ENCODE results near the gene LYSMD3. TPM values are rescaled to one million over a fixed set of nuclear protein-coding genes. Genes with fewer than 3 reads are reported as not detected.

LYSMD3 gene
- total and polyA plus RNA-seq, 9 of the 15 experiments (the other 6 are each of a cell fraction or from before 2014, with no cell fraction given): 9.5 to 42.3 (median 20.7) TPM

GRCh38 chr5:90533794-90534193 is 4.4 kb upstream of the LYSMD3 start:
- H3K79me2 ChIP-seq (ENCODE audit: control insufficient read depth, insufficient read depth, low read length): peaks cover 6% of the 10 kb centered on the region
- H3K36me3 ChIP-seq (ENCODE audit: control insufficient read depth, insufficient read depth, low read length): no peaks in the 10 kb centered on the region
- no peaks in the 10 kb centered on the region for H3K9me3 ChIP-seq (replicated peaks; ENCODE audit: control insufficient read depth, insufficient read depth, low read depth, low read length)
- intact Hi-C loops (cut with micrococcal nuclease): loop anchor here (5.0 to 10.0 kb wide), 3 partner anchors 54 to 329 kb away; no protein-coding TSS in a partner anchor
- no peaks in the 10 kb centered on the region for H3K27me3 ChIP-seq (ENCODE audit: control insufficient read depth in 2 of 2, insufficient read depth in 2 of 2, low read length in 2 of 2)
- ATAC-seq (peak; percentile 3; the same call in 1 of the 3 replicates), FAIRE-seq (no peak), DNase-seq (ENCODE audit: extremely low read depth in 1 of 4, low spot score in 3 of 4) (peak in 2 of 4 experiments; percentile 32 to 36)
- H3K9me1 ChIP-seq (ENCODE audit: control insufficient read depth, insufficient read depth, low read length): no peaks in the 10 kb centered on the region
- H3K27ac ChIP-seq (ENCODE audit: extremely low read depth, low read depth, low read length): no peak overlapping the region
- POLR2A ChIA-PET: no interaction called here
- BruUV-seq (replicated peaks): no TSS peak
- peak overlapping the region; percentile 21; the same call in 1 of the 2 replicates for H3K4me2 ChIP-seq (ENCODE audit: insufficient read depth, low read length)
- peak overlapping the region; percentile 54 for H2AFZ ChIP-seq (ENCODE audit: low read depth, low read length)
- H3K9ac ChIP-seq (ENCODE audit: insufficient read depth in 1 of 2, low read depth in 2 of 2, low read length in 2 of 2): no peak overlapping the region
- H3K4me3 ChIP-seq: no peak overlapping the region
- CTCF ChIA-PET (ENCODE audit: low intra/inter-chr PET ratio): no interaction called here
- WGBS (ENCODE audit: insufficient coverage, low coverage, missing lambda C conversion rate): 27% methylated on average over 3 of the region's 3 CpGs
- in situ Hi-C loops (cut with MboI): no loop called here
- no peaks in the 10 kb centered on the region for H4K20me1 ChIP-seq (replicated peaks; ENCODE audit: control insufficient read depth, insufficient read depth, low read length)
- peaks cover 4 to 11% of the 10 kb centered on the region in 2 experiments; a peak in 4 of 5 replicates for H3K4me1 ChIP-seq (replicated peaks in 1 of 2; ENCODE audit: control insufficient read depth in 2 of 2, insufficient read depth in 2 of 2, low read length in 2 of 2)
- TF ChIP-seq IRF9 (tag; IDR thresholded peaks at IDR 0.05) (no peak), NELFE (IDR thresholded peaks at IDR 0.05; ENCODE audit: insufficient read depth, insufficient read length) (no peak), MLLT1 (IDR thresholded peaks at IDR 0.05) (peak in 1 of 2 experiments; percentile 99; a peak in 2 of 4 replicates), L3MBTL2 (IDR thresholded peaks at IDR 0.05) (peak; percentile 51; the same call in 1 of the 2 replicates), FOXK2 (conservative IDR thresholded peaks at IDR 0.05 in 1 of 2, IDR thresholded peaks at IDR 0.05 in 1 of 2; ENCODE audit: low read depth in 2 of 2) (peak in 1 of 2 experiments; percentile 36; a peak in 1 of 4 replicates), ARNT (IDR thresholded peaks at IDR 0.05) (0 out of 4 replicates have a peak, but pooled peaks of 1 of the 2 experiments have one; percentile 30), ATF7 (IDR thresholded peaks at IDR 0.05) (peak; percentile 22; the same call in 1 of the 2 replicates), ZBTB17 (CRISPR knock-in tag; IDR thresholded peaks at IDR 0.05) (peak; percentile 99), NEUROD1 (IDR thresholded peaks at IDR 0.05; ENCODE audit: borderline replicate concordance, low read depth, low read length, partially characterized antibody) (no peak), CHD1 (IDR thresholded peaks at IDR 0.05; ENCODE audit: low read length) (no peak), EHMT2 (IDR thresholded peaks at IDR 0.05) (no peak), ZNF174 (CRISPR knock-in tag; IDR thresholded peaks at IDR 0.05) (no peak)
- TF ChIP-seq, protein P1, sequence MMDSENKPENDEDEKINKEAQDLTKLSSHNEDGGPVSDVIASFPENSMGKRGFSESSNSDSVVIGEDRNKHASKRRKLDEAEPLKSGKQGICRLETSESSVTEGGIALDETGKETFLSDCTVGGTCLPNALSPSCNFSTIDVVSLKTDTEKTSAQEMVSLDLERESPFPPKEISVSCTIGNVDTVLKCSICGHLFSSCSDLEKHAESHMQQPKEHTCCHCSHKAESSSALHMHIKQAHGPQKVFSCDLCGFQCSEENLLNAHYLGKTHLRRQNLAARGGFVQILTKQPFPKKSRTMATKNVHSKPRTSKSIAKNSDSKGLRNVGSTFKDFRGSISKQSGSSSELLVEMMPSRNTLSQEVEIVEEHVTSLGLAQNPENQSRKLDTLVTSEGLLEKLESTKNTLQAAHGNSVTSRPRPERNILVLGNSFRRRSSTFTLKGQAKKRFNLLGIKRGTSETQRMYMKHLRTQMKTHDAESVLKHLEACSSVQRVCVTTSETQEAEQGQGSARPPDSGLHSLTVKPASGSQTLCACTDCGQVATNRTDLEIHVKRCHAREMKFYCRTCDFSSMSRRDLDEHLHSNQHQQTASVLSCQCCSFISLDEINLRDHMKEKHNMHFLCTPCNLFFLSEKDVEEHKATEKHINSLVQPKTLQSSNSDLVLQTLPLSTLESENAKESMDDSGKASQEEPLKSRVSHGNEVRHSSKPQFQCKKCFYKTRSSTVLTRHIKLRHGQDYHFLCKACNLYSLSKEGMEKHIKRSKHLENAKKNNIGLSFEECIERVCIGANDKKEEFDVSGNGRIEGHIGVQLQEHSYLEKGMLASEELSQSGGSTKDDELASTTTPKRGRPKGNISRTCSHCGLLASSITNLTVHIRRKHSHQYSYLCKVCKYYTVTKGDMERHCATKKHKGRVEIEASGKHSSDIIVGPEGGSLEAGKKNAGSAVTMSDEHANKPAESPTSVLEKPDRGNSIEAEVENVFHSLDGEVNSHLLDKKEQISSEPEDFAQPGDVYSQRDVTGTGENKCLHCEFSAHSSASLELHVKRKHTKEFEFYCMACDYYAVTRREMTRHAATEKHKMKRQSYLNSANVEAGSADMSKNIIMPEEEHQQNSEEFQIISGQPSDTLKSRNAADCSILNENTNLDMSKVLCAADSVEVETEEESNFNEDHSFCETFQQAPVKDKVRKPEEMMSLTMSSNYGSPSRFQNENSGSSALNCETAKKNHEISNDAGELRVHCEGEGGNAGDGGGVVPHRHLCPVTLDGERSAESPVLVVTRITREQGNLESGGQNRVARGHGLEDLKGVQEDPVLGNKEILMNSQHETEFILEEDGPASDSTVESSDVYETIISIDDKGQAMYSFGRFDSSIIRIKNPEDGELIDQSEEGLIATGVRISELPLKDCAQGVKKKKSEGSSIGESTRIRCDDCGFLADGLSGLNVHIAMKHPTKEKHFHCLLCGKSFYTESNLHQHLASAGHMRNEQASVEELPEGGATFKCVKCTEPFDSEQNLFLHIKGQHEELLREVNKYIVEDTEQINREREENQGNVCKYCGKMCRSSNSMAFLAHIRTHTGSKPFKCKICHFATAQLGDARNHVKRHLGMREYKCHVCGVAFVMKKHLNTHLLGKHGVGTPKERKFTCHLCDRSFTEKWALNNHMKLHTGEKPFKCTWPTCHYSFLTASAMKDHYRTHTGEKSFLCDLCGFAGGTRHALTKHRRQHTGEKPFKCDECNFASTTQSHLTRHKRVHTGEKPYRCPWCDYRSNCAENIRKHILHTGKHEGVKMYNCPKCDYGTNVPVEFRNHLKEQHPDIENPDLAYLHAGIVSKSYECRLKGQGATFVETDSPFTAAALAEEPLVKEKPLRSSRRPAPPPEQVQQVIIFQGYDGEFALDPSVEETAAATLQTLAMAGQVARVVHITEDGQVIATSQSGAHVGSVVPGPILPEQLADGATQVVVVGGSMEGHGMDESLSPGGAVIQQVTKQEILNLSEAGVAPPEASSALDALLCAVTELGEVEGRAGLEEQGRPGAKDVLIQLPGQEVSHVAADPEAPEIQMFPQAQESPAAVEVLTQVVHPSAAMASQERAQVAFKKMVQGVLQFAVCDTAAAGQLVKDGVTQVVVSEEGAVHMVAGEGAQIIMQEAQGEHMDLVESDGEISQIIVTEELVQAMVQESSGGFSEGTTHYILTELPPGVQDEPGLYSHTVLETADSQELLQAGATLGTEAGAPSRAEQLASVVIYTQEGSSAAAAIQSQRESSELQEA (IDR thresholded peaks at IDR 0.05; ENCODE audit: low read depth): no peak

Measured in K562 (cell line).